Neuron (in vitro differentiated cells): ENCODE results near the gene ARHGEF17.

Experiments
- H2AFZ ChIP-seq: one replicate; pipeline ENCODE4 v1.6.1; 2013; ENCODE audit warnings: low read depth, mild to moderate bottlenecking, inconsistent platforms, low read length, moderate library complexity
- H3K27me3 ChIP-seq: one replicate; pipeline ENCODE4 v1.6.1; 2013; ENCODE audit warnings: low read length; ENCODE audit not compliant: insufficient read depth
- H3K36me3 ChIP-seq: one replicate; pipeline ENCODE4 v1.6.1; 2013; ENCODE audit warnings: low read length; ENCODE audit not compliant: insufficient read depth
- H3K4me1 ChIP-seq: one replicate; pipeline ENCODE4 v1.6.1; 2013; ENCODE audit warnings: low read length; ENCODE audit not compliant: insufficient read depth
- H3K4me3 ChIP-seq: 2 replicates; pipeline ENCODE4 v1.5.1; 2013; ENCODE audit warnings: mild to moderate bottlenecking, low read length, moderate library complexity
- H3K9me3 ChIP-seq: one replicate; pipeline ENCODE4 v1.6.1; 2013; ENCODE audit warnings: low read length

ARHGEF17 gene

DNA sequence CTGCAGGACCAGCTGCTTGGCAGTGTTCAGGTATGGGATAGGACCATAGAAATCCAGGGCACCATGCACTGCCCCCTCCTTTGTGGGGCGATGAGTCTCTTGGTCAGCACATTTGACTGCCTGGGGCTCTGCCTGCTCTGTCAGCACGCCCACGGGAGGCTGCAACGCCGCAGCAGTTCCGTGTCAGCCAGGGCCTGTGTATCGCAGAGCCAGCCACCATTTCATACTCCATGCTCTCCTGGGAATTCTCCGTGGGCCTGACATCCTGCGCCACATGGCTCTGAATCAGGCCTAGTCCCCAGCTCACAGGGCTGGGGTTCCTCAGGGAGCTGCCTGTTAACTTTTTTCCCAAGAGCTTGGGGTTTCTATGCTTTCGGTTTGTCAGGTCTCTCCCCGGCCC, 51.3 kb downstream of the ARHGEF17 start:
- no peaks in the 10 kb centered on the region for H3K9me3 ChIP-seq

DNA sequence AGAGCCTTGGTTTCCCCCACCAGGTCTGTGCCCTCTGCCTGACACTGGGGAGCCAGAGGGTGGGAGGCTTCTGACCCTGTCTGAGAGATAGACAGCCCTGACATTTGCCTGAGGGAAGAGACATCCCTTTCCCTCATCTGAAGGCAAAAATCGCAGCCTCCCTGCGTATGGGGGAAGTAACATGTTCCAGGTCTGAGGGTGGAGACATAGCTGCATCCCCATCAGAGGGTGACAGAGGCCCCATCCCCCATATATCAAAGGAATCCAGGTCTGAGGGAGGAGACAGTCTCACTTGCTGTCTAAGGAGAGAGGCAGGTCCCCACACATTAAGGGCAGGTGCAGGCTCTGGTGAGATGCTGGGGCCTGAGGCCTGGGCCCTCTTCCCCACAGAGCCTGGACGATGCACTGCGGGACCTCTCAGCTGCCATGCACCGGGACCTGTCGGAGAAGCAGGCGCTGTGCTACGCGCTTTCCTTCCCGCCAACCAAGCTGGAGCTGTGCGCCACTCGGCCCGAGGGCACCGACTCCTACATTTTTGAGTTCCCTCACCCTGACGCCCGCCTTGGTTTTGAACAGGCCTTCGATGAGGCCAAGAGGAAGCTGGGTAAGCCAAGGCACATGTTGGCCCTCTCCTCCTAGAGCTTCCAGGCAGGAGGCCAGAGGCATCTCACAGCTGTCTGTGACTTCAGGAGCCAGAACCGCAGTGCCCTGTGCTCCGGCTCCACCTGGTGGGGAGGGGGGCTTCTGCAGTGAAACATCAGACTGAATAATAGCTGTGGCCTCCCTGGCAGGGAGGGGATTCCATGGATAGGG, 52.1 kb downstream of the ARHGEF17 start:
- no peaks in the 10 kb centered on the region for H3K9me3 ChIP-seq
- no peaks in the 10 kb centered on the region for H3K4me1 ChIP-seq
- H3K27me3 ChIP-seq, result no peaks in the 10 kb centered on the region
- no peak overlapping the region for H2AFZ ChIP-seq
- H3K4me3 ChIP-seq, result no peak overlapping the region
- peaks cover 93% of the 10 kb centered on the region for H3K36me3 ChIP-seq

More for the DNA sequence above, 51.3 kb downstream of the ARHGEF17 start:
- H3K36me3 ChIP-seq, result peaks cover 89% of the 10 kb centered on the region
- no peak overlapping the region for H2AFZ ChIP-seq
- no peaks in the 10 kb centered on the region for H3K27me3 ChIP-seq
- H3K4me3 ChIP-seq, result no peak overlapping the region
- H3K4me1 ChIP-seq, result no peaks in the 10 kb centered on the region

DNA sequence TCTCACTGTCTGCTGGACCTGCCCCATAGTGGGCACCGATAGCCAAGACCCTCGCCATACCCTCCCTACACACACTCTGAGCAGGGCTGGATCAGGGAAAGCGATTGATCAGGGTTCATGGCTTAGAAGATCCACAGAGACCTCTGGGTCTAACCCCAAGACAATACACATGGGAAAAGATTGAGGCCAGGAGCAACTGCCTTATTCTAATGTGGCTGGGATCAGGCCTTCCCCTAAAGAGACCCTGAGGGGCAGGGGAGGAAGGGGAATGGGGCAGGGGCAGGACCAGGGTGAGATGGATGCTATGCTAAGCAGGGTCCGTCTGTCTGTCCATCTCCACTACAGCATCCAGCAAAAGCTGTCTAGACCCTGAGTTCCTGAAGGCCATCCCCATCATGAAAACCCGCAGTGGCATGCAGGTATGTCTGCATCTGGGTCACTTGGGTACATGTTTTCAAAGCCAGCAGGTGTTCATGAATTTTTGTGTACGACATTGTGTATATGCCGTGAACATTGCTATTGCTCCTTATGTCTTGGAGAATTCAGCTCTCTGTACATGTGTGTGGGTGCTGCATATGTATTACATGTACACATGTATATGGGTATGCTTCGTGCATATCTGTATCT, 52.8 kb downstream of the ARHGEF17 start:
- Histone ChIP-seq H3K27me3 (no peaks in the 10 kb centered on the region), H3K4me3 (no peak overlapping the region), H2AFZ (no peak overlapping the region), H3K36me3 (peaks cover 93% of the 10 kb centered on the region), H3K9me3 (no peaks in the 10 kb centered on the region), H3K4me1 (no peaks in the 10 kb centered on the region)

DNA sequence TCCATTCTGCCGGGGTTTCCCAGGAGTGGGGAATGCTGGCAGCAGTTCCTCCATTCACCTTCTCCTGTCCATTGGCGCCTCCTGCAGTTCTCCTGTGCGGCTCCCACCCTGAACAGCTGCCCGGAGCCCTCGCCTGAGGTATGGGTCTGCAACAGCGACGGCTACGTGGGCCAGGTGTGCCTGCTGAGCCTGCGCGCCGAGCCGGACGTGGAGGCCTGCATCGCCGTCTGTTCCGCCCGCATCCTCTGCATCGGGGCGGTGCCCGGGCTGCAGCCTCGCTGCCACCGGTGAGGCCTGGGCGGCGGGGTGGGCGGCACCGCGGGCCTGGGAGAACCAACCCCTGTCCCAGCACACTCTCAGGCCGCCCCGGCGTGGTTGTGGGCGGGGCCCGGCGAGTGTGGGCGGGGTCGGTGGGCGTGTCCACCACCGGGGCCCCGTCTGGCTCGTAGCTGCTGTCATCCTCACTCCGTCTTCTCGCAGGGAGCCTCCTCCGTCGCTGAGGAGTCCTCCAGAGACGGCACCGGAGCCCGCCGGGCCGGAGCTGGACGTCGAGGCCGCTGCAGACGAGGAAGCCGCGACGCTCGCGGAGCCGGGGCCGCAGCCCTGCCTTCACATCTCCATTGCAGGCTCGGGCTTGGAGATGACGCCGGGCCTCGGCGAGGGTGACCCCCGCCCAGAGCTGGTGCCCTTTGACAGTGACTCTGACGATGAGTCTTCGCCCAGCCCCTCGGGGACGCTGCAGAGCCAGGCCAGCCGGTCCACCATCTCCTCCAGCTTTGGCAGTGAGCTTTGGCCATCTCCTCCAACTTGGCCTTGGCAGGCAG, 54.1 kb downstream of the ARHGEF17 start:
- Histone ChIP-seq H3K4me3 (no peak overlapping the region), H3K9me3 (no peaks in the 10 kb centered on the region), H2AFZ (no peak overlapping the region), H3K4me1 (no peaks in the 10 kb centered on the region), H3K36me3 (peaks cover 89% of the 10 kb centered on the region), H3K27me3 (no peaks in the 10 kb centered on the region)

DNA sequence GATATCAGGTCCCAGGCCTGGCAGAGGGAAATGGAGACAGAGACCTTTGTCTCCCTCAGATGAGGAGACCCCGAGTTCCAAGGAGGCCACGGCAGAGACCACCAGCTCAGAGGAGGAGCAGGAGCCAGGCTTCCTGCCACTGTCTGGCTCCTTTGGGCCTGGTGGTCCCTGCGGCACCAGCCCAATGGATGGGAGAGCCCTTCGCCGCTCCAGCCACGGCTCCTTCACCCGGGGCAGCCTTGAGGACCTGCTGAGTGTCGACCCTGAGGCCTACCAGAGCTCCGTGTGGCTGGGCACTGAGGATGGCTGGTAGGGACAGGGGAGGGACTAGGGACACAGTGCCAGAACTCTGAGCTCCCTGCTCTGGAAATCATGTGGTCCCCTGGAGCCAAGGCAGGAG, 55.1 kb downstream of the ARHGEF17 start:
- H3K27me3 ChIP-seq, result no peaks in the 10 kb centered on the region
- H2AFZ ChIP-seq, result no peak overlapping the region
- no peak overlapping the region for H3K4me3 ChIP-seq
- no peaks in the 10 kb centered on the region for H3K9me3 ChIP-seq
- no peaks in the 10 kb centered on the region for H3K4me1 ChIP-seq
- H3K36me3 ChIP-seq, result peaks cover 89% of the 10 kb centered on the region

DNA sequence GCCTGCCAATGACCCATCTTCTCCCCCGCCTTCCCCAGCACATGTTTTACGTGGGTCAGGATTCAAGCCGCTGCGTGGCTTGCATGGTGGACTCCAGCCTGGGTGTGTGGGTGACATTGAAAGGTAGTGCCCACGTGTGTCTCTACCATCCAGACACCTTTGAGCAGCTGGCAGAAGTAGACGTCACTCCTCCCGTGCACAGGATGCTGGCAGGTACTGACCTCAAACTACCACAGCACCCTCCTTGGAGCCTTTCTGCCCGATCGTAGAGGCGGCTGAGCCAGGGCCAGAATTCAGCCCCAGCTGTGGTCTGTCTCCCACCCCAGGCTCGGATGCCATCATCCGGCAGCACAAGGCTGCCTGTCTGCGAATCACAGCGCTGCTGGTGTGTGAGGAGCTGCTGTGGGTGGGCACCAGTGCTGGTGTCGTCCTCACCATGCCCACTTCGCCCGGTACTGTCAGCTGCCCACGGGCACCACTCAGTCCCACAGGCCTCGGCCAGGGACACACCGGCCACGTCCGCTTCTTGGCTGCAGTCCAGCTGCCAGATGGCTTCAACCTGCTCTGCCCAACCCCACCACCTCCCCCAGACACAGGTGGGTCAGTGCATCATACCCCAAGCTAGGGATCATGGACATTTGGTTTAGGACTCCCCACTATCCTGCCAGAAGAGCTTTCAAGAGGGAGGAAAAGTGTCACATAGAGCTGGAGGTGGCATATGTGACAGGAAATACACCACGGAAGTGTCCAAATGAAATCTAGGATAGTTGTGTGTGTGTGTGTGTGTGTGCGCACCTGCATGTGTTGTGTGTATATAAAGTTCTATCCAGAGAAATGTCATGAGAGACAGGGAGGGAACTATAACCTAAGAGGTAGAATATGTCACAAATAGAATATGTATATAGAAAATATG, 57.5 kb downstream of the ARHGEF17 start:
- peaks cover 75% of the 10 kb centered on the region for H3K36me3 ChIP-seq
- no peaks in the 10 kb centered on the region for H3K9me3 ChIP-seq
- H2AFZ ChIP-seq, result no peak overlapping the region
- no peaks in the 10 kb centered on the region for H3K27me3 ChIP-seq
- H3K4me1 ChIP-seq, result no peaks in the 10 kb centered on the region
- H3K4me3 ChIP-seq, result no peak overlapping the region

DNA sequence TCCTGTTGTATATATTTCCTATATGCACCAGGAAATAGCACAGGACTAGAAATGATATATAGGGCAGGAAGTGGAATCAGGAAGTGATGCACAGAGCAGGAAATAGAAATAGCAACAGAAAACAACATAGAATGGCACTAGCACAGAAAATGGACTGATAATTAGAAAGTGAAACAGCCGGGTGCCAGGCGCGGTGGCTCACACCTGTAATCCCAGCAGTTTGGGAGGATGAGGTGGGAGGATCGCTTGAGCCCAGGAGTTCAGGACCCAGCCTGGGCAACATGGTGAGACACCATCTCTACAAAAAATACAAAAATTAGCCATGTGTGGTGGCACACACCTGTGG, 58.2 kb downstream of the ARHGEF17 start:
- no peaks in the 10 kb centered on the region for H3K4me1 ChIP-seq
- H3K36me3 ChIP-seq, result peaks cover 69% of the 10 kb centered on the region
- H2AFZ ChIP-seq, result no peak overlapping the region
- H3K27me3 ChIP-seq, result no peaks in the 10 kb centered on the region
- H3K4me3 ChIP-seq, result no peak overlapping the region
- H3K9me3 ChIP-seq, result no peaks in the 10 kb centered on the region

DNA sequence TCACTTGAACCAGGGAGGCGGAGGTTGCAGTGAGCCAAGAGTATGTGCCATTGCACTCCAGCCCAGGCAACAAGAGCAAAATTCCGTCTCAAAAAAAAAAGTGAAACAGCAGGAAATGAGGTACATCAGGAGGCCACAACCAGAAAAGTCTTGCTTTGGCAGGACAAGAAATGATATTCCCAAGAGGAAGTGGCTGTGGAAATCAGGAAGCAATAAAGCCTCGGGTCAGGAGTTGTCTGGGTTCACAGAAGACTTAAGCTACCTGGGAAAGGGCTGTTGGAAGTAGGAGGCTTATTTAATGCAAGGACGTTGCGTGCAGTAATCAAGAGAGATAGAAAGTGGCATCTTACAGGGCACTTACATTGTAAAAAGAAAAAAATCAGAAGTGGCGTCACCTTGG, 58.9 kb downstream of the ARHGEF17 start:
- no peaks in the 10 kb centered on the region for H3K4me1 ChIP-seq
- H3K27me3 ChIP-seq, result no peaks in the 10 kb centered on the region
- H3K4me3 ChIP-seq, result no peak overlapping the region
- peaks cover 64% of the 10 kb centered on the region for H3K36me3 ChIP-seq
- no peaks in the 10 kb centered on the region for H3K9me3 ChIP-seq
- H2AFZ ChIP-seq, result no peak overlapping the region

DNA sequence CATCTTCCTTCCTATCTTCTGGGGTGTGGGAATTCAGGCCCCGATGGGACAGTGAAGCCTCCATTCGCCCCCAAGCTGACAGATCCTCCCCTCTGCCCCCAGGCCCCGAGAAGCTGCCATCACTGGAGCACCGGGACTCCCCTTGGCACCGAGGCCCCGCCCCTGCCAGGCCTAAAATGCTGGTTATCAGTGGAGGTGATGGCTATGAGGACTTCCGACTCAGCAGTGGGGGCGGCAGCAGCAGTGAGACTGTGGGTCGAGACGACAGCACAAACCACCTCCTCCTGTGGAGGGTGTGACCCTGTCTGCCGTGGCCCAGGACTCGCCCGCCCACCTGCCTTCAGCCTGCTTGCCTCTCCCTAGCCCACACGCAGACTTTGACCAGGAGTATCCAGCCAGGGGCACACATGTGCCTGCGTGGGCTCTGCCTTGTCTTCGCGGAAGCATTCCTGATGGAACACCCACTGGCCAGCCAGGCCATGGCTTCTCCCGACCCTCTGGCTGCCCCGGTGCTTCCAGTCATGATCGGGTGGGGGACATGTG, 59.5 kb downstream of the ARHGEF17 start:
- Histone ChIP-seq H3K9me3 (no peaks in the 10 kb centered on the region), H3K36me3 (peaks cover 58% of the 10 kb centered on the region), H3K4me1 (no peaks in the 10 kb centered on the region), H3K27me3 (no peaks in the 10 kb centered on the region), H2AFZ (no peak overlapping the region), H3K4me3 (no peak overlapping the region)

DNA sequence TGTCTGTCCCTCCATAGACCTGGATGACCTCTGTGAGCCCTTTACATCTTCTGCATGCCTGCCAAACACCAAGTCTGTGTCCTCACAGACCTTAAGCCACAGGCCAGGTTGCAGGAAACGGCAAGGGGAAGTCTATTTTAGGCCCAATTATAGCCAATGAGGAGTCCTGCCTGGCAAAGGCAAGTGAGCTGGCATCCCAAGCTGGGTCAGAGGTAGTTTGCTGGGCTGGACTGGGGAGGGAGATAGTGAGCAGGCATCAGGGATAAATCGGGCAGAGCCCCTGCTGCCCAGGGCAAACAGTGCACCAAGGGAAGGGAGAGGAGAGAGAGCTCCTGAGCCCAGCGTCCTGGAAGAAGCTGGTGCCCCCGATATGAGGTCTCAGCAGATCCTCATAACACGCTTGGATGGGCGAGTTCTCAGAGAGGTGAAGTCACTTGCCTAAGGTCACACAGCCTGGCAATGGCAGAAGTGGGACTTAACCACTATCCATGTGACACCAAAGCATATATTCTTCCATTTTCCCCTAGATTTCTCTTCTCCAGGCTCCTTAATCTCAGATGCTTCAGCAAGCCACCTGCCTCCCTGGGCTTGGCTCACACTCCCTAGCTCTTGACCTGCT, 64.4 kb downstream of the ARHGEF17 start:
- Histone ChIP-seq H3K9me3 (no peaks in the 10 kb centered on the region), H3K4me1 (peaks cover 5% of the 10 kb centered on the region), H3K27me3 (no peaks in the 10 kb centered on the region), H2AFZ (no peak overlapping the region), H3K36me3 (peaks cover 13% of the 10 kb centered on the region), H3K4me3 (no peak overlapping the region)

DNA sequence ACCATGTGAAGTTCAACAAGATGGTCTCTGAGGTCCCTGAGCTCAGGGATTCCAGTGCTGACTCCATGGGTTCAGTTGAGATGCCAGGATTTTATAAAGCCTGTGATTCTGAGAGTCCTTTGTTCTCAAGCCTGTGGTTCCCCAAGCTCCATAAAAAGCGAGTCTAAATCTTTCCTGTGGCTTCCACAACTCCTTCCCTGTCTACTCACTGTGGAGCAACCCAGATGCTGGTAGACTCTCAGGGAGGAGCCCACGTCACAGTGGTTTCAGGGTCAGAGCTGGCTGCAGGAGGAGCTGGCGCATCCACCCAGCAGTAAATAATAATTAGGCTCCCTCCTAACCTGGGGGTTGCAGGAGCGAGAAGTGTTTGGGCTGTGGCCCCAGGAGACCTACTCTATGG, 66.1 kb downstream of the ARHGEF17 start:
- Histone ChIP-seq H3K27me3 (no peaks in the 10 kb centered on the region), H3K36me3 (peaks cover 2% of the 10 kb centered on the region), H3K9me3 (no peaks in the 10 kb centered on the region), H3K4me1 (peaks cover 9% of the 10 kb centered on the region), H2AFZ (no peak overlapping the region), H3K4me3 (no peak overlapping the region)

DNA sequence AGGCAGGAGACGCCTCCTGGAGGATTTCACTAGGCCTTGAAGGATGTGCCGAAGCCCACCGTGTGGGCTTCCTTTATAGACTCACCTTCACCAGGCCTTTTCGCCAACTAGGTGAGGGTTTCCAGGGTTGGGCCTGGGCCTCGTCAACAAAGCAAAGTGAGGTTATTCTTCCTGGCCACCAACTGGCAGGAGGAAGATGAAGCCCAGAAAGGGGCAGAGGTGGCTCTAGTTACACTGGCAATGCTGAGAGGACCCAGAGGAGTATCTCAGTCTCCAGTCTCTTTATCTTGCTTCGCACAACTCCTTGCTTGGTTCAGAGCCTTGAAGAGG, 67.7 kb downstream of the ARHGEF17 start:
- peak overlapping the region; percentile 58 for H3K4me3 ChIP-seq

More for the DNA sequence above, 67.7 kb downstream of the ARHGEF17 start:
- no peaks in the 10 kb centered on the region for H3K27me3 ChIP-seq
- no peaks in the 10 kb centered on the region for H3K36me3 ChIP-seq
- H3K4me1 ChIP-seq, result peaks cover 9% of the 10 kb centered on the region
- H2AFZ ChIP-seq, result peak overlapping the region; percentile 56
- no peaks in the 10 kb centered on the region for H3K9me3 ChIP-seq
